Fibroblast of villous mesenchyme (primary cell): ENCODE measurements around the gene HHIP. TPM values are rescaled to one million over a fixed set of nuclear protein-coding genes. Genes with fewer than 3 reads are reported as not detected.
A peak's percentile ranks its signal among the peaks of the same experiment; 100 is the strongest.

Source experiments
- DNase-seq: peaks from one replicate; pipeline ENCODE4 v3.0.0-alpha.2; 2010; ENCODE audit warnings: low read depth
- H3K4me3 ChIP-seq: 2 replicates; pipeline ENCODE4 v1.5.1; 2011; ENCODE audit warnings: low read depth, mild to moderate bottlenecking, low read length
- CTCF ChIP-seq: IDR thresholded peaks from 2 replicates; pipeline ENCODE4 v1.5.1; 2012; ENCODE audit warnings: low read depth, mild to moderate bottlenecking, low read length; ENCODE audit not compliant: insufficient read depth
- total RNA-seq: library from RNA; depleted of rRNA; stranded (reverse); fragments of >200 nt; gene quantifications from 2 replicates; pipeline ENCODE4 v1.2.3, GENCODE V29; 2012

Gene HHIP
- total RNA-seq, 1 donor = 1.7 TPM

- DNase-seq = peak; percentile 40
- no peak for TF ChIP-seq CTCF
- H3K4me3 ChIP-seq = no peak overlapping the region
These were observed 20.7 kb downstream of the HHIP start for GRCh38 chr4:144666539-144667175.

GRCh38 chr4:144667500-144667899 is 21.5 kb downstream of the HHIP start:
- no peak for TF ChIP-seq CTCF
- H3K4me3 ChIP-seq = no peak overlapping the region
- peak; percentile 24 for DNase-seq

DNA sequence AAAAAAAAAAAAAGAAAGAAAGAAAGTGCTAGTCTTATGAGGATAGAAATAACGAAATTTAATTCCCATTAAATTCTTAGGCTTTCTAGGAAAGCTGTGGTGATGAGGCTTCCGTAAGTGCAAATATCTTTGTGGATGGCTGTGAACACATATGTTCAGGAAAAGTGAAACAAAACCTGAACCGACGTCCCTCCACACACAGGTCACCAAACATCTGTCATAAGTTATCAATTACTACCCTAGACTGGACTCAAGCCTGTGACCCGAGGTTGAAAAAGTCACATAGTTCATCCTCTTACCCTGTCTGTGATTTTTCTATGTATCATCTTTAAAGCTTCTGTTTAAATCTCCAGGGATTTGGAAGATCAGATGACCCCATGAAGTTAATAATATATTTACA is 24.8 kb downstream of the HHIP start:
- TF ChIP-seq CTCF = no peak
- DNase-seq = no peak
- no peak overlapping the region for H3K4me3 ChIP-seq

- no peak for DNase-seq
- no peak for TF ChIP-seq CTCF
- H3K4me3 ChIP-seq = no peak overlapping the region
These were observed 28.8 kb downstream of the HHIP start for GRCh38 chr4:144674711-144675110.

DNA sequence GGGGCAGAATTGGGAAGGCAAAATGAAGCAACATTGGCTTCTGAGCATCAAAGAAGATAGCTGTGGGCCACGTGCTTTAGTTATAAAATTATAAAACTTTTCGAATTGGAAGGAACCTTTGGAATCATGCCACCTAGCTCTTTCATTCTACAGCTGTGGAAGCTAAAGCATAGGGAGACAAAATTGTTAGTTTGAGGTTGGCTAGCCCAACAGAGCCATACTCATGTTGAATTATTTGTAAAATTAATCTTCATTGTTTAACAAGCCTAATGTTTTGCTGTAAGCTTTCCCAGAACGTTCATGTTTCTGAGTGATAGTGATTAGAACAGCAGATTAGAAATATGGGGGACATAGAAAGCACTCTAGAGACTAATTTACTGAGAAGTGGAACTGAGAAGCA is 35.9 kb downstream of the HHIP start:
- no peak for DNase-seq
- H3K4me3 ChIP-seq = no peak overlapping the region
- TF ChIP-seq CTCF = no peak

GRCh38 chr4:144683516-144683915 is 37.6 kb downstream of the HHIP start:
- no peak overlapping the region for H3K4me3 ChIP-seq
- no peak for TF ChIP-seq CTCF
- DNase-seq = no peak

GRCh38 chr4:144685911-144686310 is 40.0 kb downstream of the HHIP start:
- peak; percentile 28 for DNase-seq
- no peak overlapping the region for H3K4me3 ChIP-seq
- TF ChIP-seq CTCF = no peak
